GM19193 (cell line): ENCODE measurements around the gene CDC16.

Source experiments
- POLR2A ChIP-seq: IDR thresholded peaks from 4 replicates; pipeline ENCODE4 v1.6.1; 2011; ENCODE audit not compliant: insufficient read depth, insufficient read length; ENCODE audit errors: extremely low read depth

The CDC16 gene

DNA sequence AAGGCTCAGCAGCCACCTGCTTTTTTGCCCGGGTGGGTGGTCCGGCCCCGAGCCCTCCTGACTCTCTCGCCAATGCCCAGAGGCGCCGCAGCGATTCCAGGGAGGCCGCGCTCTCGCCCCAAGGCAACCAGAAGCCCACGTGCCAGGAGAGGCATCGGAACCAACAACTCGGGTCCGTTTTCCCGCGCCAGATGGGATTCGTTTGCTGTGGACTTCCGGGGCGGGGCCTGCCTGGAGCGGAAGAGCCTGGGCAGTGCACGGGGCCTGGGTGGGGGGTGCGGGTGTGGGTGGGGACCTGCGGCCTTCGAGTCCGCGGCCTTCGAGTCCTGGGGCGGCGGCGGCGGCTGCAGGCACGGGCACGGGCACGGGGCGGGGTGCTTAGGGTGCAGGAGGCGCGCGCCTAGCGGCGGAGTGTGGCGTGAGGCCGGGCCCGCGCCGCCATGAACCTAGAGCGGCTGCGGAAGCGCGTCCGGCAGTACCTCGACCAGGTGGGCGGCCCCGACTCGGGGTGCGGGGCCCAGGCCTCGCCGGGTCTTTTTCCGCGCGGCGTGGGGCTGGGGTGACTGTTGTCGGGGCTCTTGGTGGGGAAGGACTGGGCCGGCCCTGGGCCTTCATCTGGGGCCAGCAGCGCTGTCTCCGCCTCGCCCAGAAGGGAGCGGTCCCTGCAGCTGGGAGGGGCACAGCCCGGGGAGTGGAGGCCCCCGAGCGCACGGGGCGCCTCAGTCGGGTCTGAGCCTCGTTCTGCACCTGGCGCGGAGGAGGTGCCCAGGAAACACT lies at the start of gene CDC16:
TSS of gene CDC16 (plus strand) at position 253 of the 777 bp plus-strand sequence. CDS start at position 441, 188 bp downstream.
- peak; percentile 73 for TF ChIP-seq POLR2A

- no peak for TF ChIP-seq POLR2A
Measured at GRCh38 chr13:114185182-114185971, 49.3 kb upstream of the CDC16 start.

GRCh38 chr13:114194853-114195252 lies 39.8 kb upstream of the CDC16 start:
- TF ChIP-seq POLR2A: no peak

DNA sequence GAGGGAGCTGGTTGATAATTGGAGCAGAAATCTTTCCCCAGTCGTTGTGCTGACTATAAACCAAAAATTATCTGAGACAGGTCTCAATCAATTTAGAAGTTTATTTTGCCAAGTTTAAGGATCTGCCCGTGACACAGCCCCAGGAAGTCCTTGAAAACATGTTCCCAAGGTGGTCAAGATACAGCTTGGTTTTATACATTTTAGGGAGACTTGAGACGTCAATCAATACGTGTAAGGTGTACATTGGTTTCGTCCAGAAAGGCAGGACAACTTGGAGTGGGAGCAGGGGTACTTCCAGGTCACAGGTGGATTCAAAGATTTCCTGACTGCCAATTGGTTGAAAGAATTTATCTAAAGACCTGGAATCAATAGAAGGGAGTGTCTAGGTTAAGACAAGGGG lies 38.1 kb upstream of the CDC16 start:
- no peak for TF ChIP-seq POLR2A

- TF ChIP-seq POLR2A: no peak
Measured at GRCh38 chr13:114198556-114198955, 36.1 kb upstream of the CDC16 start.

- no peak for TF ChIP-seq POLR2A
Measured at GRCh38 chr13:114199954-114200353, 34.7 kb upstream of the CDC16 start.

- no peak for TF ChIP-seq POLR2A
Measured at GRCh38 chr13:114200399-114200911, 34.2 kb upstream of the CDC16 start.

DNA sequence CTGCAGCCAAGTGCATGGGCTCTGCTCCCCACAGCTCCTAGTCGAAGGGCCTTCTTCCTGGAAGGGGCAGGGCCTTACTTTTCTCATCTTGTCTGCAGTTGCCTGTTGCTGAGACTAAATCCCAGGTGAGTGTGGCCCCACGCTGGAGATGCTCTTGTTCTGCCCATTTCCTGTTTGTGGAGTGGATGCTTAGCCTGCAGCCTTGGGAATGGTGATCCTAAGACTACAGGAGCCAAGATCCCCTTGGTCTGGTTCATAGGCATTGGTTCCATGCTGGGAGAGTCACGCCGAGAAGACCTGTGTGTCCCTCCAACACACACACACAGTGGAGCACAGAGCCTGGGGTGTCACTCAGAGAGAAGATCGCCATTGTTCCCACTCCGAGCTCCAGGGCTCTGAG lies 32.1 kb upstream of the CDC16 start:
- no peak for TF ChIP-seq POLR2A

GRCh38 chr13:114203536-114203935 lies 31.2 kb upstream of the CDC16 start:
- no peak for TF ChIP-seq POLR2A

DNA sequence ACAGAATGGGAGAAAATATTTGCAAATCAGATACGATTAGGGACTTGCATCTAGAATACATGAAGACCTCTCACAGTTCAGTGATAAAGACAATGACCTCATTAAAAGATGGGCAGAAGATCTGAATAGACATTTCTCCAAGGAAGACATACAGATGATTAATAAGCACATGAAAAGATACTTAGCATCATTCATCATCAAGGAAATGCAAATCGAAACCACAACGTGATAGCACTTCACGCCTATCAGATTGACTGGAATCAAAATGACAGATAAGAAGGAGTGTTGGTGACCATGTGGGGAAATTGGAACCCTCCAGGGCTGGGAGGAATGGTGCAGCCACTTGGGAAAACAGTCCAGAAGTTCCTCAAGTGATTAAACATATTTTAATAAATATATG lies 29.8 kb upstream of the CDC16 start:
- no peak for TF ChIP-seq POLR2A

DNA sequence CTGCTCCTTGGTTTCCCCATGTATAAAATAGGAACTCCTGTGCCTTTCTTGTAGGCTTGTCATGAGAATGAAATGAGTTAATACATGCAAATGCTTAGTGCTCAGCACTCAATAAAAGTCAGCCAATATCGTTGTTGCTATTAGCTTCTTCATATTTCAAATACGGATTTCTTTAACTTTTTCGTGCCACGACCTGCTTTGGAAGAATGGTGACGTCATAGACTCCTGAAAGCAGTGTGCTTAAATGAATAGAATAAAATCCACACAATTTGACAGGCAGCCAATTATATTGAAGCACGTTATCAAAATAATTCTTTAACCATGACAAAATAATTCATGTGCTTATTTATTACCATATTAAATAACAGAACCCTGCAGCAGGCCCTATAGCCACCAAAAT lies 26.6 kb upstream of the CDC16 start:
- TF ChIP-seq POLR2A: no peak

DNA sequence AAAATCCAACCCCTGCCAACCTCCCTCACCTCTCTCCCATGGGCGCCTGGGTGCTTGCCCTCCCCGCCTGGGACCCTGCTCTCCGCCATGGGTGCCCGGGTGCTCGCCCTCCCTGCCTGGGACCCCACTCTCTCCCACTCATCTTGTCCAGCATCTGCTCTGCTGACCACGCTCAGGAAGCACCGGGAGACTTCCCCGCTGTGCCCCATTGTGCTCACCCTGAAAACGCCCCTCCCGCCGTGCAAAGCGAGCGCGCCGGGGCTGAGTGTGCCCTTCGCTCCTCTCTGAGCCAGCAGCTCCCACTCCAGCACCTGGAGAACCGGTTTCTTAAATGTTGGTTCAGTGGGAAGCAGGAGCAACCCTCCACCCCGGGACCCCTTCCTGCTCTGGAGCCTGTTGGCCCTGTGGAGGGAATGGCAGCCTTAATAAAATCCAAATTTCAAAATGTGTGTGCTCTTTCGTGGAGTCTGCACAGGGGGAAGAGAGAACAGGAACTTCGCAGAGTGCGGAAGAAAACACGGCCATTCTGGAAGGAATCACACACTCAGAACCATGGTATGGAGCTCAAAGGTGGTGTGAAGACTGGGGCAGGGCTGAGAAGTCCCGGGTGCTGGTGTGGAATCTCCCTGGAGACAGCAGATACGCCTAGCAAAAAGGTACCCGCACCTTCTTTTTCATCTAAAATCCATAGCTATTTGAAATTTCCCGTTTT lies 23.1 kb upstream of the CDC16 start:
- no peak for TF ChIP-seq POLR2A

DNA sequence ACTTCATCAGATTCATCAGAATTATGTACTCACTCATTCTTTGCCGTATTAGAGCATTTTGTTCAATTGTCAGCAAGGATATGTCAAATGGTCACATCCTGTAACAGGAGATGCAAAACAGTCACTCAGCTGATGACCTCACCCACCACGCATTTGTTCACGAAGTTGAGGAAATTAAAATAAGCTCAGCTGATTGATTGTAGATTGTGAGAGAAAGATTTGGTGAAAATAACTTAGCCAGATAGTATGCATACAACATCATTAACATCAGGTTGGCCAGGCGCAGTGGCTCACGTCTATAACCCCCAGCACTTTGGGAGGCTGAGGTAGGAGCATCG lies 22.6 kb upstream of the CDC16 start:
- no peak for TF ChIP-seq POLR2A

- no peak for TF ChIP-seq POLR2A
Measured at GRCh38 chr13:114213980-114214379, 20.7 kb upstream of the CDC16 start.

DNA sequence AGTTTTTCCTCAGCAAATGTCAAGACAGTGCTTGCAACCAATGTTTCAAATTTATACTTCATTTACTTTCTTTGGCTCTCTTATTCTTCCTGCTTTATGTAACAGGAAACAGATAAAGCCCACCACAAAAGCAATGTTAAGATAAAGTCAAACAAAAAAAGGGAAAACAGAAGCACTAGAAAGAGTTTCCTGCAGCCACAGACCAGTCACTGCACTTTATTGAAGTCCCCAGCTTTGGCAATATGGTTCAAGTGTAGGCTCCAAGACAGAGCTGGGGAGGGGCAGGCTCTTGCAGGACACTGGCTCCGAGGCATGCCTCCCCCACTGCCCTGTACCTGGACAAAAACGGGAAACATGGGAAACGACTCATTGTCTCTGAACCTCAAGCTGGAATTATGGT lies 15.3 kb upstream of the CDC16 start:
- TF ChIP-seq POLR2A: no peak
